ENCODE results near the gene EZR. TPM values are rescaled to one million over a fixed set of nuclear protein-coding genes. Genes with fewer than 3 reads are reported as not detected.

EZR gene
- total RNA-seq, 2 donors from 2014 or later: 161 to 197 TPM

DNA sequence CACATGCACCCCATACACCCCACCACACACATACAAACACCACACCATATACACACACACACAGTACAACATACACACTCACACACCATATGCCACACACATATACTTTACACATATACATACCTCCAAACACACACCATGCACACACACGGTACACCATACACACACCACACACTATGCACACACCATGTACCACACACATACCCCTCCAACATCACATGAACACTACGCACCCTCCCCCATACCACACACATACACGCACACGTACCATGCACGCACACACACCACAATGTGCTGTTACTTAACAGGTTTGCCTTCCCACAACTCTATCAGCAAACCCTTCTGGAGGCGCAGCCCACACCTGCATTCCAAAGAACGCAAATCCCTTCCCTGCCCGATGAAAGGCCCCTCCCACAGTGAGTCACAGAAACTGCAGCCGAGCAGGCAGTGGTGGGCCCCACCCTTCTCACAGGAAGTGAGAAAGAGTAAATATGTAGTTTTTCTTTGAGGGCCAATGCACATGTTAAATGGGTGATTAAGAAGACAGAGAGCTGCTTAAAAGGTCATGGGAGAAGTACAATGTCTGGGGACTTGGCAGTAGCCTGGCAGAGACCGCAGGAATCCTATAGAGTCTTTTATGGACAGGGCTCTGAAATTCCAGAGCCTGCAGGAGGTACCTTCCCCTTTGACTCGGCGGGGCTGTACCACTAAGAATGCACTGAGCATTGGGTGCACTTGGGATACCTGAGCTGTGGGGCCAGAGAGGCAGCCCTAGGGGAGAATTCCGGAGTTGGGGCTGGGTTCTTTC lies 34.1 kb upstream of the EZR start:
- peak; percentile 70 for DNase-seq (ENCODE audit: low spot score)
- Histone ChIP-seq H3K36me3 (no peaks in the 10 kb centered on the region), H3K4me1 (peaks cover 0 to 48% of the 10 kb centered on the region in 2 donors), H3K9me3 (no peaks in the 10 kb centered on the region), H3K4me3 (no peak overlapping the region), H3K27ac (no peak overlapping the region), H3K27me3 (no peaks in the 10 kb centered on the region)
- TF ChIP-seq, protein P1, sequence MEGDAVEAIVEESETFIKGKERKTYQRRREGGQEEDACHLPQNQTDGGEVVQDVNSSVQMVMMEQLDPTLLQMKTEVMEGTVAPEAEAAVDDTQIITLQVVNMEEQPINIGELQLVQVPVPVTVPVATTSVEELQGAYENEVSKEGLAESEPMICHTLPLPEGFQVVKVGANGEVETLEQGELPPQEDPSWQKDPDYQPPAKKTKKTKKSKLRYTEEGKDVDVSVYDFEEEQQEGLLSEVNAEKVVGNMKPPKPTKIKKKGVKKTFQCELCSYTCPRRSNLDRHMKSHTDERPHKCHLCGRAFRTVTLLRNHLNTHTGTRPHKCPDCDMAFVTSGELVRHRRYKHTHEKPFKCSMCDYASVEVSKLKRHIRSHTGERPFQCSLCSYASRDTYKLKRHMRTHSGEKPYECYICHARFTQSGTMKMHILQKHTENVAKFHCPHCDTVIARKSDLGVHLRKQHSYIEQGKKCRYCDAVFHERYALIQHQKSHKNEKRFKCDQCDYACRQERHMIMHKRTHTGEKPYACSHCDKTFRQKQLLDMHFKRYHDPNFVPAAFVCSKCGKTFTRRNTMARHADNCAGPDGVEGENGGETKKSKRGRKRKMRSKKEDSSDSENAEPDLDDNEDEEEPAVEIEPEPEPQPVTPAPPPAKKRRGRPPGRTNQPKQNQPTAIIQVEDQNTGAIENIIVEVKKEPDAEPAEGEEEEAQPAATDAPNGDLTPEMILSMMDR (IDR thresholded peaks at IDR 0.05): no peak

DNA sequence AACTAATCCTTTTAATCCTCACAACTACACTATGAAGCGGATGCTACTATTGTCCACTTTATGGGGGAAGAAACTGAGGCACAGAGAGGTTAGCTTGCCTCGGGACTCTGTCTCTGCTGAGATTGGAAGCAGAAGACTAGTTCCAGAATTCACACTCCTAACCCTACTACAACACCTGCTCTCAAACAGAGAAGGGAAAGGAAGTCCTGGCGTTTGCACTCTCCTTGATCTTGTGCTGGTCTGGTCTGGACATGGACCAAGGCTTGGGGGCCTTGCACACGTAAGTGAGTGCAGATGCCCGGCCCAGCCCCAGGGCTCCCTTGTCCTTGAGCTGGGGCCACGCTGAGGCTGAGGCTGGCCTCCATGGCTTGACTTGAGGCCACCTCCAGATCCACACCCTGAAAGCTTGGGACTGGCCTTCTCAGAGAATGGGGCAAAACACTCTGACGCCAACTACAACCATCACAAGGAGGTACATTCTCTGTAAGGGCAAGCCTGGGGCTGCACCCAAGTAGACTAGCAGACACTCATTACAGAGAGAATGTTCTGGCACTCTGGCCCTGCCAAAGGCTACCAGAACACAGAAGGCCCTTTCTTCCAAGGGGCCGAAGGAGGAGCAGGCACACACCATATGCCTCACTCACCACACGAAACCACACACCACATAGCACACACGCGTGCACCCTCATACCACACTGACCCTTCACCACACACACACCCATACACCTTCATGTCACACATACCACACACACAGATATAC lies 33.3 kb upstream of the EZR start:
- H3K4me1 ChIP-seq: peaks cover 0 to 48% of the 10 kb centered on the region in 2 donors
- no peak overlapping the region for H3K4me3 ChIP-seq

DNA sequence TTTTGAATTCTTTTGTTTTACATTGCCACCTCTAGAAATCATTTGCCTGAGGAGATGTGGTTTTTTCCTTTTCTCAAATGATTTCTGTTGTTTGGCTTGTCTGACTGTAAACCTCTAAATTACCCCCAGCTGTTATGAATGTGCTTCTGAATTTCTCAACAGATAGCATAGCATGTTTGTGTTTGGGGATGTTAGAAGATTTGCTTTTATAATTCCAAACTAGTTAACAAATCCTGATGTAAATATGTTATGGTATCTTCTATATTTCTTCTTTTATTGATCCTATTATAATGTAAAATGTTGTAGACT lies 31.6 kb upstream of the EZR start:
- TF ChIP-seq, protein P1 (IDR thresholded peaks at IDR 0.05): no peak
- Histone ChIP-seq H3K4me3 (no peak overlapping the region), H3K9me3 (no peaks in the 10 kb centered on the region), H3K4me1 (peaks cover 0 to 45% of the 10 kb centered on the region in 2 donors), H3K36me3 (no peaks in the 10 kb centered on the region), H3K27ac (peak overlapping the region in 1 of 2 donors; percentile 78), H3K27me3 (no peaks in the 10 kb centered on the region)
- DNase-seq (ENCODE audit: low spot score): no peak

More for the DNA sequence above, 33.3 kb upstream of the EZR start:
- no peak for DNase-seq (ENCODE audit: low spot score)
- no peaks in the 10 kb centered on the region for H3K27me3 ChIP-seq
- TF ChIP-seq, protein P1 (IDR thresholded peaks at IDR 0.05): no peak
- no peaks in the 10 kb centered on the region for H3K36me3 ChIP-seq
- H3K27ac ChIP-seq: no peak overlapping the region
- no peaks in the 10 kb centered on the region for H3K9me3 ChIP-seq

DNA sequence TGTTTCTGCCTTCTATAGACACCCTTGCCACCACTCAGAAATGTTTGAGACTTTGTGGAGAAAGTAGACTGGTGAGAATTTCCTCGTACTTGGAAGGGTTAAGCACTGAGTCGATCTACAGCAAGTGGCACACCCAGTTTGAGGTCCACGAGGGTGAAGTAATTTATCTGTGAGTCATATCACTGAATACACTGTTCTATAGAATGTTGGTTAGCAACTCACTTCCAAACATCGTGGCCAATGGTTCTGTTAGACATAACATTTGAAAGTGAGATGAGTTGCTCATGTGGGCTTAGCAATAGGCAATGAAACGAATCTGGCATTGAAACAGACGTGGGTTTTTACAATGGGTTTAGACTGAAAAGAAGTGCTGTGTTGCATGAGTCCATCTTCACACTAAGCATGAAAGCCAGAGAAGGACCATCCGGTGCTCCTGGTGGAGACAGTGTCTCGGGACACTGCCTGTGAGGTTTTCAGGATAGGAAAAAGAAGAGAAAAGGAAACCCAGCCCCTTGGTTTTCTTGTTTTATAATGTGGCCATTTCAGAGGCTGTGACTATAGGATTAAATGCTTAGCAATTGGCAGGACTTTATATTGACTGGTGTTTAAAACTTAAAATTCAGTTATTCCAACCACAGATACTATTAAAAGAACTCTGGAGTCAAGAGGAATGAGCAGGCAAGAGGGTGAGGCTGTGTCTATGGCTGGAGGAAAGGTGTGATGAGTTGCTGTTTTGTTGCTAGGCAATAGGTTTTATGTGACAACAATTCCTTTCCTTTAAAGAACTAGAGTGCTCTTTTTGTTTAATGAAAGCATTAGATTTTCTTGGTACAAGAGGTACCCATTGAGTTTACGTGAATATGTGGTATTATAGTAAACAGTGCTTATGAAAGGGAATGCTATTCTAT lies 31.0 kb upstream of the EZR start:
- H3K4me1 ChIP-seq: peaks cover 0 to 44% of the 10 kb centered on the region in 2 donors
- peak overlapping the region; percentile 41 to 78 for H3K27ac ChIP-seq
- TF ChIP-seq, protein P1 (IDR thresholded peaks at IDR 0.05): no peak
- no peaks in the 10 kb centered on the region for H3K27me3 ChIP-seq
- H3K36me3 ChIP-seq: no peaks in the 10 kb centered on the region
- H3K4me3 ChIP-seq: no peak overlapping the region
- no peaks in the 10 kb centered on the region for H3K9me3 ChIP-seq
- DNase-seq (ENCODE audit: low spot score): no peak

DNA sequence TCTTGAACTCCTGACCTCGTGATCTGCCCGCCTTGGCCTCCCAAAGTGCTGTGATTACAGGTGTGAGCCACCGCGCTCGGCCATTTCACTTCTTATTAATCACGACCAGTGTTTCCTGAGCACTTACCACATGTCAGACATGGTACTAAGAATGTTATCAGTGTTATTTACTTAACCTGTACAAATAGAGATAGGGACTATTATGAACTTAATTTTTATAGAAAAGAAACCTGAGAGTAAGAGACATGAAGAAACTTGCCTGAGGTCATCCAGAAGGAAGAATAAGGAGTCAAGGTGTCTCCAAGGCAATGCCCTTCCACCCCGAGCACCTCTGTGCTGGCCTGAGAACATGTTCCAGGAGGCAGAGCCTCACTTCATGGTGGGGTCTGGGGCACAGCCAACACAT lies 29.3 kb upstream of the EZR start:
- Histone ChIP-seq H3K36me3 (no peaks in the 10 kb centered on the region), H3K27ac (no peak overlapping the region), H3K4me3 (no peak overlapping the region), H3K27me3 (no peaks in the 10 kb centered on the region), H3K4me1 (peaks cover 0 to 30% of the 10 kb centered on the region in 2 donors), H3K9me3 (no peaks in the 10 kb centered on the region)
- TF ChIP-seq, protein P1 (IDR thresholded peaks at IDR 0.05): no peak
- DNase-seq (ENCODE audit: low spot score): no peak

Measured in right atrium auricular region (tissue), 2 donors.